ENCODE results near the gene NNT. TPM values are rescaled to one million over a fixed set of nuclear protein-coding genes. Genes with fewer than 3 reads are reported as not detected.
"Not testable (repeated sequence)": the region's sequence is repeated elsewhere in the genome, so short reads cannot be mapped to it uniquely, and the experiment has no call there.

NNT gene
- total and polyA plus RNA-seq, 2 of the 8 experiments (the other 6 are each of a cell fraction or from before 2014, with no cell fraction given) = 11.0 to 22.2 TPM

- CTCF ChIA-PET (ENCODE audit: partially characterized antibody) = not testable (repeated sequence)
Observed at GRCh38 chr5:43598927-43599326, 4.1 kb upstream of the NNT start.

More at GRCh38 chr5:43598927-43599326, 4.1 kb upstream of the NNT start:
- DNase-seq (ENCODE audit: low read depth in 1 of 2, low spot score in 2 of 2); H3K4ac ChIP-seq (replicated peaks; ENCODE audit: insufficient read length, low read depth, low read length); H3K27ac ChIP-seq (ENCODE audit: low read depth, low read length); H3K36me3 ChIP-seq (ENCODE audit: control insufficient read depth in 2 of 4, insufficient read depth in 4 of 4, low read length in 3 of 4); H3K23ac ChIP-seq (ENCODE audit: insufficient read length); H3K79me1 ChIP-seq (ENCODE audit: low read depth, low read length); POLR2A ChIA-PET (ENCODE audit: partially characterized antibody); H3K18ac ChIP-seq (ENCODE audit: extremely low read depth, low read length); H4K8ac ChIP-seq (ENCODE audit: extremely low read depth, insufficient read depth, low read length); H2BK15ac ChIP-seq (ENCODE audit: low read length); H3K14ac ChIP-seq (ENCODE audit: insufficient read length); H3K4me3 ChIP-seq (ENCODE audit: extremely low read depth in 1 of 4, insufficient read depth in 2 of 4, low read depth in 3 of 4, low read length in 4 of 4); H3K56ac ChIP-seq (replicated peaks; ENCODE audit: insufficient read length, low read depth, low read length); H3K79me2 ChIP-seq (ENCODE audit: control insufficient read depth in 1 of 2, insufficient read depth in 2 of 2, low read length in 2 of 2); H4K91ac ChIP-seq (replicated peaks; ENCODE audit: insufficient read length, low read length); H2BK20ac ChIP-seq (ENCODE audit: low read length); H2BK12ac ChIP-seq (ENCODE audit: low read depth, low read length); H3K4me1 ChIP-seq (replicated peaks in 1 of 4; ENCODE audit: control insufficient read depth in 3 of 4, insufficient read depth in 4 of 4, low read length in 3 of 4); H3K4me2 ChIP-seq (ENCODE audit: insufficient read depth in 1 of 2, low read depth in 2 of 2, low read length in 2 of 2); H2AK5ac ChIP-seq (ENCODE audit: low read depth, low read length); H2AFZ ChIP-seq (ENCODE audit: low read length); FAIRE-seq; H3K27me3 ChIP-seq (replicated peaks in 1 of 4; ENCODE audit: control insufficient read depth in 3 of 4, extremely low read depth in 1 of 4, insufficient read depth in 3 of 4, low read length in 3 of 4); H2BK5ac ChIP-seq (ENCODE audit: low read depth, low read length); H3K9ac ChIP-seq (replicated peaks in 1 of 4; ENCODE audit: extremely low read depth in 1 of 4, low read depth in 3 of 4, low read length in 3 of 4); H2BK120ac ChIP-seq (replicated peaks; ENCODE audit: low read depth, low read length); H3K9me3 ChIP-seq (ENCODE audit: insufficient read depth in 2 of 2, low read depth in 1 of 2, low read length in 1 of 2); H4K5ac ChIP-seq (ENCODE audit: insufficient read length, low read depth, low read length); H4K20me1 ChIP-seq (replicated peaks in 1 of 2; ENCODE audit: control insufficient read depth in 1 of 2, insufficient read depth in 2 of 2, low read length in 2 of 2): not testable (repeated sequence)
- H3K23me2 ChIP-seq (ENCODE audit: low read depth, low read length) = peaks cover 10% of the 10 kb centered on the region
- WGBS, 2 experiments (ENCODE audit: extremely low coverage in 1 of 2, insufficient coverage in 1 of 2, insufficient read length in 1 of 2, insufficient replicate concordance in 2 of 2, low coverage in 1 of 2, low lambda C conversion rate in 2 of 2, missing lambda C conversion rate in 1 of 2) = 90% methylated on average over 1 of the region's 1 CpG; no CpG with 5 or more reads in 1 of the 2 experiments
